Left ventricle myocardium inferior (tissue), 1 donor: ENCODE data around the gene F2. TPM values are rescaled to one million over a fixed set of nuclear protein-coding genes. Genes with fewer than 3 reads are reported as not detected.
A peak's percentile ranks its signal among the peaks of the same experiment; 100 is the strongest.

Source experiments
- DNase-seq: peaks from one replicate; pipeline ENCODE4 v3.0.0-alpha.2; 2020
- H3K27ac ChIP-seq: fragments of 200-600 bp; replicated peaks from 2 replicates; pipeline ENCODE4 v1.8.0; 2021
- H3K27me3 ChIP-seq: fragments of 200-600 bp; 2 replicates; pipeline ENCODE4 v1.8.0; 2021; ENCODE audit warnings: low read depth
- H3K36me3 ChIP-seq: fragments of 200-600 bp; 2 replicates; pipeline ENCODE4 v1.8.0; 2021
- H3K4me1 ChIP-seq: fragments of 200-600 bp; 2 replicates; pipeline ENCODE4 v1.8.0; 2021
- H3K4me3 ChIP-seq: fragments of 200-600 bp; 2 replicates; pipeline ENCODE4 v1.8.0; 2021; ENCODE audit warnings: mild to moderate bottlenecking, moderate library complexity
- H3K9me3 ChIP-seq: fragments of 200-600 bp; replicated peaks from 2 replicates; pipeline ENCODE4 v1.8.0; 2021
- CTCF ChIP-seq: fragments of 200-600 bp; IDR thresholded peaks from 2 replicates; pipeline ENCODE4 v1.8.0; 2021; ENCODE audit warnings: antibody characterized with exemption, mild to moderate bottlenecking, borderline replicate concordance
- intact Hi-C: fragments of 100-400 bp; cut with micrococcal nuclease; formaldehyde crosslinking; loops from one replicate; pipeline ENCODE4 v1.11.0; 2022
- total RNA-seq: library from RNA; stranded (reverse); fragmentation: NEBNext Ultra II Directional; extraction: Animal tissue kit (Norgen Biotek cat#: 25700); gene quantifications from one replicate; pipeline ENCODE4 v1.2.1, GENCODE V29; 2021
- donor health status: DM: no; HTN: yes; CAD: no; lungs with severe emphysema.

F2 gene
- total RNA-seq, 1 donor from 2014 or later = not detected

- no peaks in the 10 kb centered on the region for H3K27me3 ChIP-seq
- intact Hi-C loops = no loop called here
- DNase-seq = peak; percentile 55
- no peaks in the 10 kb centered on the region for H3K9me3 ChIP-seq
- TF ChIP-seq CTCF = no peak
- H3K27ac ChIP-seq = peak overlapping the region; percentile 88
- peaks cover 76% of the 10 kb centered on the region for H3K4me1 ChIP-seq
- peaks cover 80% of the 10 kb centered on the region for H3K36me3 ChIP-seq
- H3K4me3 ChIP-seq = no peak overlapping the region
These were observed 44.3 kb upstream of the F2 start for GRCh38 chr11:46674463-46675287.

- Histone ChIP-seq H3K27me3 (no peaks in the 10 kb centered on the region), H3K4me3 (no peak overlapping the region), H3K36me3 (peaks cover 80% of the 10 kb centered on the region), H3K9me3 (no peaks in the 10 kb centered on the region), H3K27ac (peak overlapping the region; percentile 88), H3K4me1 (peaks cover 71% of the 10 kb centered on the region)
- no peak for TF ChIP-seq CTCF
- DNase-seq = peak; percentile 56
- intact Hi-C loops = no loop called here
These were observed 43.6 kb upstream of the F2 start for GRCh38 chr11:46675288-46675851.

GRCh38 chr11:46675949-46676348 is 43.1 kb upstream of the F2 start:
- TF ChIP-seq CTCF = no peak
- Histone ChIP-seq H3K4me1 (peaks cover 68% of the 10 kb centered on the region), H3K27ac (peak overlapping the region; percentile 88), H3K27me3 (no peaks in the 10 kb centered on the region), H3K4me3 (no peak overlapping the region), H3K9me3 (no peaks in the 10 kb centered on the region), H3K36me3 (peaks cover 80% of the 10 kb centered on the region)
- intact Hi-C loops = no loop called here
- no peak for DNase-seq

- Histone ChIP-seq H3K4me3 (no peak overlapping the region), H3K9me3 (no peaks in the 10 kb centered on the region), H3K27ac (peak overlapping the region; percentile 88), H3K4me1 (peaks cover 68% of the 10 kb centered on the region), H3K27me3 (no peaks in the 10 kb centered on the region), H3K36me3 (peaks cover 80% of the 10 kb centered on the region)
- TF ChIP-seq CTCF = no peak
- intact Hi-C loops = no loop called here
- no peak for DNase-seq
These were observed 42.4 kb upstream of the F2 start for GRCh38 chr11:46676436-46677158.

- Histone ChIP-seq H3K27ac (peak overlapping the region; percentile 88), H3K27me3 (no peaks in the 10 kb centered on the region), H3K36me3 (peaks cover 80% of the 10 kb centered on the region), H3K4me1 (peaks cover 64% of the 10 kb centered on the region), H3K4me3 (no peak overlapping the region), H3K9me3 (no peaks in the 10 kb centered on the region)
- TF ChIP-seq CTCF = no peak
- no peak for DNase-seq
- intact Hi-C loops = no loop called here
These were observed 41.8 kb upstream of the F2 start for GRCh38 chr11:46677169-46677568.
